Activated T-helper 1 cell treated with anti-CD3 and anti-CD28 coated beads, Interleukin-2, amount 50 U/mL, for 16 hours (primary cell): ENCODE data around the gene APOL3.
"Not testable (repeated sequence)": the region's sequence is repeated elsewhere in the genome, so short reads cannot be mapped to it uniquely, and the experiment has no call there.

Experiments
- DNase-seq, 2 donors: peaks; one replicate each; pipeline ENCODE4 v3.0.0-alpha.2; 2020; ENCODE audit warnings: low read depth in 1 of 2, low spot score in 1 of 2

The APOL3 gene

GRCh38 chr22:36135306-36135980 is 25.1 kb downstream of the APOL3 start:
- DNase-seq = no peak

DNA sequence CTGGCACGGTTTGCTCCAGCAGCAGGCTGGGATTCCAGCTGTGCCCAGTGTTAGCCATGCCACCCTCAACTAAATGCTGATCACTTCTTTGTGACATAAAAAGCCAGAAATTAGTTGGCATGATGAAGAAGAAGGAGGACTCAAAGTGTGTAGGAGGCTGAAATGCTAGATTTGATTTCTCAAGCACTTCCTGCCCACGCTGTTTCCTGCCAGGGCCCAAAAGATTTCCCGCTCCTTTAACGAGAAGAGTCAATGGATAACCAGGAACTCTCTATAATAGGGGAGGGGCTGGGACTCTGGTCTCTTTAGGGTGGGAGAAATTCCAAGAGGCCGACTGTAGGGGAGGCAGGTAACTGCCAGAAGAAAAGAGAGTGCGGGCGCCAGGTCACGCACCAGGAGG is 26.4 kb downstream of the APOL3 start:
- DNase-seq = no peak

GRCh38 chr22:36131907-36132306 is 28.6 kb downstream of the APOL3 start:
- DNase-seq = no peak

DNA sequence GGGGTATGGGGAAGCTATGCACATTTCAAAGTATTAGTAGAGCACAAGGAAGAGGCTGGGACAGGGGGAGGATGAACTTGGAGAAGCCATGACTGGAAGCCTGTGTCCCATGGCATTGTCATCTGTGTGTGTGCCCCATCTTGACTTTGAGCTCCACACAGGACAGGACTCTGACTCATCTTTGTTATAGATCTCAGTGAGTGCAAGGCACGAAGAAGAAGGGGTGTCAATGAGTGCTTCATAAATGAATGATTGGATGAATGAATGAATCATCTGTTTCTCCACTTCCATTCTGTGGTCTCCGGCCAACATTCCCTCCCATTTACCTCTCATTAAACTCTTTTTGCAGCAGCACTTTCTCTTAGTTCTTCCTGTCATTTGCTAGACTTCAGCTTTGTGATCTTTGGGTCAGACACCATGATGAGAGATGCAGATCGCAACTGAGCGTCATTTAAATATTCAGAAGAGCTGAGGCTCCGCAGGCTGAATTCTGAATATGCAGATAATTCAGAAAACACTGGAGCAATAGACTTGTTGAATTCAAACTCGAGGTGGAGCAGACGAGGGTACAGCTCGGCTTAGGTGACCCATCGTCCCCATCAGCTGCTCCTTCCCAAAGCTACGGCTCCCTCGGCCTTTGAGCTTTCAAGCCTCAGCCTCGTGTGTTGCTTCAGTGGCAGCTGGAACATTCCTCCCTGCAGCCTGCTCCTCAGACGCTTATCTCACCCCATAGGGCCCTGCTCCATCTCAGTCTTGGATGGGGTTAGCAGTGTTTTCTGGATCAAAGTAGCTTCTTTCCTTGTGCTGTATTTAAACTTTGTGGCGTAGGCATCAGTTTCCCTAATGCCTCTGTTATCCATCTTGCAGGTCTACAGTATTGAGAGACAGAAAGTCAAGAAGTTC is 30.8 kb downstream of the APOL3 start:
- no peak for DNase-seq

GRCh38 chr22:36129071-36129470 is 31.5 kb downstream of the APOL3 start:
- no peak for DNase-seq

DNA sequence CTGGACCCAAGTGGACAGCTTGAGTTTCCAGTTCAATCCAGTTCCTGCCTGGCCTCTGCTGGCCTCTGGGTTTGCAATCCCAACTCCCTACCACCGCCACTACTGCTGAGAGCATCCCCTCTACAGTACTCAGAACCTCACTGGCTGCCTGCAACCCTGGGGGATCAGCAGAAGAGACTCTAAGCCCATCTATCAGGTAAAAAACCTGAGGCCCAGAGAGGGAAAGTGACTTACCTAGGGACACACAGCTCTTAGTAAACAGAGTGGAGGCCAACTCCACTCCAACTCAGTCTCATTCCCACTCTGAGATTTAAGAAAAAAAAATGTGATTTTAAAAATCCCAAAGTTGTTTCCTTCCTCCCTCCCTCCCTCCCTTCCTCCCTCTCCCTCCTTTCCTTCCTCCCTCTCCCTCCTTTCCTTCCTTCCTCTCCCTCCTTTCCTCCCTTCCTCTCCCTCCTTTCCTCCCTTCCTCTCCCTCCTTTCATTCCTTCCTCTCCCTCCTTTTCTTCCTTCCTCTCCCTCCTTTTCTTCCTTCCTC is 34.5 kb downstream of the APOL3 start:
- no peak for DNase-seq

GRCh38 chr22:36125434-36125833 is 35.1 kb downstream of the APOL3 start:
- DNase-seq = no peak

GRCh38 chr22:36124666-36125065 is 35.9 kb downstream of the APOL3 start:
- no peak for DNase-seq

- peak; percentile 85 to 87 for DNase-seq
These were observed 36.6 kb downstream of the APOL3 start for GRCh38 chr22:36123673-36124630.

DNA sequence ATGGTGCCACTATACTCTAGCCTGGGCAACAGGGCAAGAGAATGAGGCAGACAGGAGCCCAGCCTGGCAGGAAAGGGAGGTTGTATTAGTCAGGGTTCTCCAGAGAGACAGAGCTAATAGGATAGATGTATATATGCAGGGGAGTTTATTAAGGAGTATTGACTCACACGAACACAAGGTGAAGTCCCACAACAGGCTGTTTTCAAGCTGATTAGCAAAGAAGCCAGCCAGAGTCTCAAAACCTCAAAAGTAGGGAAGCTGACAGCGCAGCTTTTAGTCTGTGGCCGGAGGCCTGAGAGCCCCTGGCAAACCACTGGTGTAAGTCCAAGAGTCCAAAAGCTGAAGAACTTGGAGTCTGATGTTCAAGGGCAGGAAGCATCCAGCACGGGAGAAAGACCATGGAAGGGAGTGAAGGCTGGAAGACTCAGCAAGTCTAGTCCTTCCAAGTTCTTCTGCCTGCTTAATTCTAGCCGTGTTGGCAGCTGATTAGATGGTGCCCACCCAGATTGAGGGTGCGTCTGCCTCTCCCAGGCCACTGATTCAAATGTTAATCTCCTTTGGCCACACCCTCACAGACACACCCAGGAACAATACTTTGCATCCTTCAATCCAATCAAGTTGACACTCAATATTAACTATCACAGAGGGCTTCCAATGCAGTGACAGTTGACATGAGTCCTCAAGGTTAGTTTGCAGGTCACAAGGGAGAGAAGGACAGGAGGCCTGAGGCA is 39.8 kb downstream of the APOL3 start:
- not testable (repeated sequence) for DNase-seq

DNA sequence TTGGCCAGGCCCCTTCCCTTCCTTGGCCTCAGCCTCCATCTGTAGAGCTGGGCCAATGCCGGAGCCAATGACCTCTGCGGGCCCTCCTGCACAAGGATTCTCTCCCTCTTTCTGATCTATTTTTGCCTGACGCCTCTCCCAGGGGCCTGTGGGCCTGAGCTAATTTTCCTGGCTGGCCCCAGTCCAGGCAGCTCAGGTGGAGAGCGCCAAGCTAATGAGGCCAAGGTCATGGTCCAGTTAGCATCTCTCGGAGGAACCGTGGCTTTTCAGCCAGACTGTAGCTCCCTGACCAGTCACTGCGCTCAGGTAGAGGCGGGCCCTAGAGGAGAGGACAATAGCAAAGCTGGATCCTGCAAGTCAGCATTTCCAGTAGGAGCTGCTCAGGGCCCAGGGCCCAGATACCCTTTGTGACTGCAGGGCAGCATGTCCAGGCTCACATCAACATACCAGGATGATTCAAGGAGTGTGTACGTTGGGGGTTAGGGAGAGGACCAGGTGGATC is 43.5 kb downstream of the APOL3 start:
- no peak for DNase-seq

DNA sequence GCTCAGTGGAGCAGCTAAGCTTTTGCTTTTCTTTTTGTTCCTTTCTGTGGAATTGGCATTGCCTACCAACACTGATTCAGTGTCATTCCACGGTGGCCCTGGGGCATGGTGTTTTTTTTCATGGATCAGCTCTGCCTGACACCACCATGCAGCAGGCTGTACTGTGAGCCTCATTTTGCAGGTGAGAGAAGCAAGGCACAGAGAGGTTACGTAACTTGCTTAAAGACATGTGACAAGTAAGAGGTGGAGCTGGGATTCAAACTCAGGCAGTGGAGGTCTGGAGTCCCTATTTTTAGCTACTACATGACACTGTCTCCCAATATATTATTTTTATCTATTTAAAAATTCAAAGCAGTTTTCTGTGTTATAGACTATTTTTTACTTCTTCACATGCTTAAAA is 44.4 kb downstream of the APOL3 start:
- DNase-seq = no peak

GRCh38 chr22:36113121-36113520 is 47.4 kb downstream of the APOL3 start:
- DNase-seq = no peak

- DNase-seq = no peak
These were observed 49.2 kb downstream of the APOL3 start for GRCh38 chr22:36111316-36111715.

DNA sequence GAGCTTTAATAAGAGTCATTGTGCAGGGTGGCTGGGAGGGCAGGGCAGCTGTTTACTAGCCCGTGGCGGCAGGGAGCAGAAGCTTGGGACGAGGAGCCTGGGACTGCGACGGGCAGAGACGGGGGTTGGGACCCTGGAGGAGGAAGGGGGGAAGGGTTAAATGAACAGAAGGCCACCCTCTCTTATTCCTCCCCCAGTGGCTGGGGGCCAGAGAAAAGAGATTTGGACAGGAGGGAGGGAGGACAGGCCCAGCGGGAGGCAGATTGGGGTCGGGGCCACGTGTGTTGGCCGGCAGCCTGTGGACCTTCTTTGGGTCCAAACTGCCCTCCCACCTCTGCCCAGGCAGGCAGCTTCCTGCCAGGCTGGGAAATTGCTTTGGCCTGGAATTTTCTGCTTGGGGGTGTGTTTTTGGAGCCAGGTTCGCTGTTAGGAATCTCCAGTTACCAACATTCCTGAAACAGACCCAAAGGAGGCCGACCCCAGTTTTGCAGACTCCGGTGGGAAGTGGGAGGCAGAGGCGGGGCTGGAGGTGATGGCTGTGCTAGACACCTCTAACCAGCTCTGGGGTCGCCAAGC is 50.2 kb downstream of the APOL3 start:
- DNase-seq = no peak

DNA sequence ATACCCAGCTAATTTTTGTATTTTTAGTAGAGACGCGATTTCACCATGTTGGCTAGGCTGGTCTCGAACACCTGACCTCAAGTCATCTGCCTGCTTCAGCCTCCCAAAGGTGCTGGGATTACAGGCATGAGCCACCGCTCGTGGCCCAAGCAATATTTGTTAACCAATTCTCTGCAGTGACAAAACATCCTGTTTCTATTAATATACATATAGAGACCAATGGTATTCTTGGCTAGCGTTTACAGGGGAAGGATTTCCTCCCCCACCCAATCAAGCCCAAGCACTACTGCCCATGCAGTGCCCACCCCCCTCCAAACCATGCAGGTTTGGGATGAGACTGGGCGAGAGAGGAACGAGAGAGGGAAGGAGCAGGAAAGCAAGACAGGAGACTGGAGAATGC is 53.1 kb downstream of the APOL3 start:
- DNase-seq = no peak

DNA sequence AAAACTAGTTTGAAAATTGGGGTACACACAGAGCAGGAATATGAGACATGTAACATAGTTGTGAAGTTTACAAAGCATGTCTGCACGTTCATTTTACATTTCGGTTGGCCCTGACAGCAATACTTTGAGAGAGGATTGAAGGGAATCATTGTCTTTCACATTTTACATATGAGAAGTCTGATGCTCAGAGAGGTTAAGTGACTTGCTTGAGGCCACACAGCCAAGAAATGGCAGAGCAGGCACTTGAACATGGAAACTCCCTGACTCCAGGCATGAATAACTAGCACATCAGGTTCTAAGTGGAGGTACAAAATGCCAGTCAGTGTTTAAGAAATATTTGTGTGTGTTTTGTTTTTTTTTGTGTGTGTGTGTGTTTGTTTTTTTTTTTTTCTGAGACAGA is 53.6 kb downstream of the APOL3 start:
- DNase-seq = no peak

GRCh38 chr22:36104988-36105387 is 55.6 kb downstream of the APOL3 start:
- no peak for DNase-seq

DNA sequence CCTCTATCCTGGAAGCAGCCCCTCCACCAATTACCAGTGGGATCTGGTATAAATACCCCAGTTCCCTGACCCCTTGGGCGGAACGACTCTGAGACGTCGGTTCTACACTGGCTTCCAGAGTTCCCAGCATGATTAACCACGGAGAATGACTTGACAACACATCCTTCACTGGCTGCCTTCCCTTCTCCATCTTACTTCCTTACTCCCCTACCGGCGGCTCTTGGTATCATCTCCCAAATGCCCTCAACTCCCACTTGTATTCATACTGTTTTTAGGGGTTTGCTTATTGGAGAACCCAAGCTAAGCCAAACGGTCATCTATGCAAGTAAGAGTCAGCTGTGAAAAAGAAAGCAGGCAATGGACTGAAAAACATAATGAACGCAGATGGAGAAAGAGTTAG is 56.1 kb downstream of the APOL3 start:
- DNase-seq = no peak

GRCh38 chr22:36103891-36104290 is 56.7 kb downstream of the APOL3 start:
- no peak for DNase-seq
